A549 (cell line): ENCODE data around the gene SRCIN1. TPM values are rescaled to one million over a fixed set of nuclear protein-coding genes. Genes with fewer than 3 reads are reported as not detected.

Experiments
- ATAC-seq, 2 experiments: fragments of 200-7000 bp in 1 of 2; fragments of >200 bp in 1 of 2; cut with Nextera tagmentation in 1 of 2; cut with Tn5 transposase in 1 of 2; 3 replicates each; pipeline versions ENCODE4 v1.8.0 to v1.9.1; 2018 to 2020; ENCODE audit warnings: mild to moderate bottlenecking in 1 of 2, moderate library complexity in 1 of 2
- CTCF ChIA-PET: fragments of 300-600 bp; sonication (Branson Sonifier 250); formaldehyde crosslinking; extraction: SDS; loops from one replicate; lab custom pipeline; 2021; ENCODE audit warnings: antibody characterized with exemption, inconsistent platforms; lab: Yijun Ruan, JAX
- POLR2A ChIA-PET: fragments of 350-600 bp; formaldehyde crosslinking; extraction: SDS; loops from one replicate; lab custom pipeline; 2021; ENCODE audit warnings: antibody characterized with exemption, inconsistent platforms; lab: Yijun Ruan, JAX
- DNase-seq, 2 experiments: peaks; one replicate each; pipeline versions ENCODE4 v3.0.0 to v3.0.0-alpha.2; 2011 to 2016; ENCODE audit warnings: low read depth in 1 of 2, low spot score in 1 of 2
- FAIRE-seq: peaks from 2 replicates; lab custom pipeline; 2011; peaks lifted over from hg19 to GRCh38; lab: Jason Lieb, UNC
- H3K27ac ChIP-seq, 2 experiments: fragments of >200 bp; sonication (Bioruptor Twin); formaldehyde crosslinking; 3 replicates each; pipeline ENCODE4 v1.5.1; 2016 to 2017
- H3K4me1 ChIP-seq: fragments of >200 bp; sonication (Bioruptor Twin); formaldehyde crosslinking; 3 replicates; pipeline ENCODE4 v1.6.1; 2016
- H3K4me2 ChIP-seq: fragments of >200 bp; sonication (Bioruptor Twin); formaldehyde crosslinking; 3 replicates; pipeline ENCODE4 v1.6.1; 2016
- H3K4me3 ChIP-seq: fragments of >200 bp; sonication (Bioruptor Twin); formaldehyde crosslinking; 3 replicates; pipeline ENCODE4 v1.5.1; 2016
- H3K9me3 ChIP-seq: fragments of >200 bp; sonication (Bioruptor Twin); formaldehyde crosslinking; 3 replicates; pipeline ENCODE4 v1.6.1; 2016
- BHLHE40 ChIP-seq: IDR thresholded peaks from 2 replicates; pipeline ENCODE4 v1.6.1; 2012; ENCODE audit warnings: low read depth, low read length, inconsistent platforms
- CBX2 ChIP-seq: fragments of 200-600 bp; sonication (generic); IDR thresholded peaks from 2 replicates; pipeline ENCODE4 v1.6.1; 2016; ENCODE audit warnings: low read depth, mild to moderate bottlenecking, borderline replicate concordance
- CBX8 ChIP-seq: fragments of 200-600 bp; sonication (generic); IDR thresholded peaks from 2 replicates; pipeline ENCODE4 v1.6.1; 2016
- CEBPB ChIP-seq, 2 experiments: fragments of >200 bp in 1 of 2; sonication (Bioruptor Twin) in 1 of 2; formaldehyde crosslinking in 1 of 2; IDR thresholded peaks; 2 replicates each; pipeline ENCODE4 v1.6.1; 2012 to 2016
- CHD4 ChIP-seq: fragments of 200-600 bp; sonication (generic); IDR thresholded peaks from 2 replicates; pipeline ENCODE4 v1.6.1; 2016; ENCODE audit warnings: antibody characterized with exemption, mild to moderate bottlenecking, borderline replicate concordance
- CTCF ChIP-seq: fragments of >200 bp; sonication (Bioruptor Twin); formaldehyde crosslinking; IDR thresholded peaks from 3 replicates; pipeline ENCODE4 v1.5.1; 2016
- ELK1 ChIP-seq: fragments of 150-350 bp; IDR thresholded peaks from 2 replicates; pipeline ENCODE4 v1.6.1; 2014; ENCODE audit warnings: low read depth, mild to moderate bottlenecking, low read length
- EP300 ChIP-seq, 2 experiments: fragments of >200 bp; sonication (Bioruptor Twin); formaldehyde crosslinking; IDR thresholded peaks; 2 replicates in 1 of 2; 3 replicates in 1 of 2; pipeline ENCODE4 v1.6.1; 2016 to 2017
- FOSB ChIP-seq: fragments of 250-450 bp; sonication (Bioruptor Pico); IDR thresholded peaks from 2 replicates; pipeline ENCODE4 v1.5.0; 2020; ENCODE audit warnings: mild to moderate bottlenecking, moderate library complexity
- FOSL2 ChIP-seq, 2 experiments: fragments of 450-650 bp in 1 of 2; fragments of >200 bp in 1 of 2; sonication (Bioruptor Twin) in 1 of 2; formaldehyde crosslinking; IDR thresholded peaks; 2 replicates each; pipeline versions ENCODE4 v1.5.0 to v1.6.1; 2016 to 2020; ENCODE audit warnings: mild to moderate bottlenecking in 1 of 2, moderate library complexity in 1 of 2
- FOXS1 ChIP-seq: fragments of 250-450 bp; sonication (Bioruptor Pico); IDR thresholded peaks from 2 replicates; pipeline ENCODE4 v1.5.0; 2020; ENCODE audit warnings: mild to moderate bottlenecking, moderate library complexity
- HOXB5 ChIP-seq: fragments of 250-450 bp; sonication (Bioruptor Pico); IDR thresholded peaks from 2 replicates; pipeline ENCODE4 v1.5.0; 2020; ENCODE audit warnings: mild to moderate bottlenecking, moderate library complexity
- JUNB ChIP-seq: fragments of >200 bp; sonication (Bioruptor Twin); formaldehyde crosslinking; IDR thresholded peaks from 2 replicates; pipeline ENCODE4 v1.6.1; 2016
- MAZ ChIP-seq: fragments of 150-350 bp; IDR thresholded peaks from 2 replicates; pipeline ENCODE4 v1.6.1; 2014; ENCODE audit warnings: antibody characterized with exemption, low read depth, low read length, borderline replicate concordance
- MYC ChIP-seq: IDR thresholded peaks from 2 replicates; pipeline ENCODE4 v1.6.1; 2012; ENCODE audit warnings: mild to moderate bottlenecking, inconsistent platforms, low read length, improper control_type of control experiment, borderline replicate concordance
- NR3C1 ChIP-seq: fragments of >200 bp; sonication (Bioruptor Twin); formaldehyde crosslinking; IDR thresholded peaks from 3 replicates; pipeline ENCODE4 v1.6.1; 2017
- PHF8 ChIP-seq: fragments of 200-600 bp; sonication (generic); IDR thresholded peaks from 2 replicates; pipeline ENCODE4 v1.6.1; 2016; ENCODE audit warnings: low read depth, mild to moderate bottlenecking, antibody characterized with exemption, moderate library complexity, borderline replicate concordance
- POLR2A ChIP-seq: IDR thresholded peaks from 2 replicates; pipeline ENCODE4 v1.6.1; 2012; ENCODE audit warnings: mild to moderate bottlenecking, low read length
- ZSCAN20 ChIP-seq: fragments of 250-450 bp; sonication (Bioruptor Pico); IDR thresholded peaks from 2 replicates; pipeline ENCODE4 v1.8.0; 2022; ENCODE audit warnings: mild to moderate bottlenecking, moderate library complexity
- WGBS: methylation state at CpG from one replicate; pipeline ENCODE4 v1.1.6; 2017; ENCODE audit errors: missing lambda C conversion rate; 5-methylcytosine and 5-hydroxymethylcytosine counted together
- polyA plus RNA-seq, 4 experiments: library from polyadenylated mRNA; depleted of rRNA in 3 of 4; stranded (reverse); fragments of >200 nt; fragmentation: RNase III in 1 of 4; extraction: RNeasy Plus Mini Kit Qiagen cat#74134 plus additional on column Dnase treatment in 1 of 4; gene quantifications; 2 replicates in 3 of 4; 3 replicates in 1 of 4; pipeline ENCODE4 v1.2.3, GENCODE V29; 2011 to 2017

The SRCIN1 gene
- polyA plus RNA-seq, 2 of the 4 experiments (the other 2 are of a cell fraction), result 1.4 to 2.1 TPM

GRCh38 chr17:38572669-38573365 lies 32.9 kb downstream of the SRCIN1 start:
- CTCF ChIA-PET, result interaction anchor here (0.9 to 5.2 kb wide), 3 partner anchors 10 to 16 kb away, joined by 3 to 82 read pairs (median 31); no protein-coding TSS in a partner anchor
- peak overlapping the region; percentile 61 for H3K4me3 ChIP-seq
- ATAC-seq, result peak; percentile 22 to 58; a peak in 5 of 6 replicates
- no peaks in the 10 kb centered on the region for H3K9me3 ChIP-seq
- POLR2A ChIA-PET, result no interaction called here
- FAIRE-seq, result no peak
- DNase-seq, result peak; percentile 23 to 87
- H3K27ac ChIP-seq, result peak overlapping the region; percentile 53 to 83; a peak in 5 of 6 replicates
- H3K4me2 ChIP-seq, result peak overlapping the region; percentile 99
- no peak for TF ChIP-seq ELK1
- no peak for TF ChIP-seq NR3C1
- TF ChIP-seq CHD4, result no peak
- TF ChIP-seq POLR2A, result no peak
- TF ChIP-seq JUNB, result no peak
- no peak for TF ChIP-seq FOSL2 (IDR thresholded peaks at IDR 0.05)
- no peak for TF ChIP-seq FOSL2 (CRISPR knock-in tag; IDR thresholded peaks at IDR 0.05)
- no peak for TF ChIP-seq EP300 (IDR thresholded peaks at IDR 0.05)
- TF ChIP-seq MAZ, result no peak
- 48% methylated on average over 3 of the region's 61 CpGs for WGBS
- H3K4me1 ChIP-seq, result peaks cover 12% of the 10 kb centered on the region

- ChIA-PET CTCF (interaction anchor here (0.7 to 1.3 kb wide), 7 partner anchors 10 to 62 kb away, joined by 3 to 9 read pairs (median 3); no protein-coding TSS in a partner anchor), POLR2A (no interaction called here)
- peak in 1 of 2 experiments; percentile 19; a peak in 3 of 6 replicates for ATAC-seq
- WGBS, result 20% methylated on average over 21 of the region's 39 CpGs
- no peak for FAIRE-seq
- Histone ChIP-seq H3K27ac (peak overlapping the region; percentile 53 to 83; a peak in 5 of 6 replicates), H3K4me3 (peak overlapping the region; percentile 61), H3K9me3 (no peaks in the 10 kb centered on the region), H3K4me1 (peaks cover 12% of the 10 kb centered on the region), H3K4me2 (peak overlapping the region; percentile 99)
- DNase-seq, result peak in 1 of 2 experiments; percentile 44
- TF ChIP-seq PHF8, result no peak
- TF ChIP-seq MYC, result no peak
- TF ChIP-seq CTCF, result no peak
- TF ChIP-seq FOSB (CRISPR knock-in tag), result no peak
- TF ChIP-seq HOXB5 (CRISPR knock-in tag), result no peak
- TF ChIP-seq ZSCAN20, result no peak
- no peak for TF ChIP-seq CBX8
- no peak for TF ChIP-seq BHLHE40
- TF ChIP-seq CBX2, result no peak
- no peak for TF ChIP-seq CEBPB (IDR thresholded peaks at IDR 0.05)
- TF ChIP-seq FOXS1 (CRISPR knock-in tag), result no peak
Observed at GRCh38 chr17:38571833-38572668, 33.7 kb downstream of the SRCIN1 start.
